ENCODE measurements around the gene FLT1. TPM values are rescaled to one million over a fixed set of nuclear protein-coding genes. Genes with fewer than 3 reads are reported as not detected.

Gene FLT1
- total RNA-seq, 1 experiment from 2014 or later = 0.25 TPM

- Histone ChIP-seq H3K79me2 (ENCODE audit: insufficient read depth, low read length) (no peaks in the 10 kb centered on the region), H2AFZ (ENCODE audit: low read depth, low read length, poor library complexity, severe bottlenecking) (no peak overlapping the region), H3K36me3 (ENCODE audit: control insufficient read depth in 1 of 2, insufficient read depth in 2 of 2, low read length in 2 of 2) (no peaks in the 10 kb centered on the region), H3K27me3 (ENCODE audit: insufficient read depth, low read length) (no peaks in the 10 kb centered on the region), H3K4me3 (replicated peaks in 1 of 2; ENCODE audit: low read depth in 1 of 2, low read length in 2 of 2) (no peak overlapping the region), H3K9me2 (ENCODE audit: insufficient read depth) (no peaks in the 10 kb centered on the region), H4K20me1 (ENCODE audit: insufficient read depth) (no peaks in the 10 kb centered on the region), H3K27ac (ENCODE audit: low read depth, low read length) (no peak overlapping the region), H3K4me1 (ENCODE audit: control insufficient read depth in 1 of 2, insufficient read depth in 2 of 2, low read length in 2 of 2) (peaks cover 0 to 8% of the 10 kb centered on the region in 2 experiments; a peak in 2 of 4 replicates), H3K9ac (ENCODE audit: low read length) (no peak overlapping the region), H3K9me3 (ENCODE audit: control insufficient read depth in 1 of 2, insufficient read depth in 1 of 2, low read depth in 1 of 2, low read length in 2 of 2) (no peaks in the 10 kb centered on the region), H3K4me2 (ENCODE audit: low read length) (no peak overlapping the region)
- TF ChIP-seq REST (IDR thresholded peaks at IDR 0.05; ENCODE audit: low read depth) (no peak), CEBPB (IDR thresholded peaks at IDR 0.05; ENCODE audit: low read depth) (no peak)
- ATAC-seq (no peak), DNase-seq (ENCODE audit: low read depth, low spot score) (no peak)
- ChIA-PET CTCF (no interaction called here), RAD21 (ENCODE audit: low non-redundant PET in 1 of 2, low total read pairs in 2 of 2, uncharacterized antibody in 2 of 2, unreplicated experiment in 2 of 2) (no interaction called here), POLR2A (no interaction called here)
- BruUV-seq (replicated peaks) = no TSS peak
- intact Hi-C loops (cut with micrococcal nuclease) = no loop called here
These were observed 26.7 kb downstream of the FLT1 start for GRCh38 chr13:28468023-28468915.

- Histone ChIP-seq H3K4me2 (ENCODE audit: low read length) (no peak overlapping the region), H3K36me3 (ENCODE audit: control insufficient read depth in 1 of 2, insufficient read depth in 2 of 2, low read length in 2 of 2) (no peaks in the 10 kb centered on the region), H3K9me2 (ENCODE audit: insufficient read depth) (no peaks in the 10 kb centered on the region), H3K79me2 (ENCODE audit: insufficient read depth, low read length) (no peaks in the 10 kb centered on the region), H3K27ac (ENCODE audit: low read depth, low read length) (no peak overlapping the region), H2AFZ (ENCODE audit: low read depth, low read length, poor library complexity, severe bottlenecking) (no peak overlapping the region), H4K20me1 (ENCODE audit: insufficient read depth) (no peaks in the 10 kb centered on the region), H3K4me3 (replicated peaks in 1 of 2; ENCODE audit: low read depth in 1 of 2, low read length in 2 of 2) (no peak overlapping the region), H3K4me1 (ENCODE audit: control insufficient read depth in 1 of 2, insufficient read depth in 2 of 2, low read length in 2 of 2) (peaks cover 0 to 8% of the 10 kb centered on the region in 2 experiments; a peak in 2 of 4 replicates), H3K9ac (ENCODE audit: low read length) (no peak overlapping the region), H3K9me3 (ENCODE audit: control insufficient read depth in 1 of 2, insufficient read depth in 1 of 2, low read depth in 1 of 2, low read length in 2 of 2) (no peaks in the 10 kb centered on the region), H3K27me3 (ENCODE audit: insufficient read depth, low read length) (no peaks in the 10 kb centered on the region)
- intact Hi-C loops (cut with micrococcal nuclease) = no loop called here
- POLR2A ChIA-PET = no interaction called here
- CTCF ChIA-PET = no interaction called here
- no peak for DNase-seq (ENCODE audit: low read depth, low spot score)
- RAD21 ChIA-PET (ENCODE audit: low non-redundant PET in 1 of 2, low total read pairs in 2 of 2, uncharacterized antibody in 2 of 2, unreplicated experiment in 2 of 2) = no interaction called here
- no TSS peak for BruUV-seq (replicated peaks)
- no peak for ATAC-seq
- TF ChIP-seq REST (IDR thresholded peaks at IDR 0.05; ENCODE audit: low read depth) = no peak
- no peak for TF ChIP-seq CEBPB (IDR thresholded peaks at IDR 0.05; ENCODE audit: low read depth)
- no peak for TF ChIP-seq SP1 (IDR thresholded peaks at IDR 0.05; ENCODE audit: low read depth)
- no peak for TF ChIP-seq TCF7L2 (IDR thresholded peaks at IDR 0.05; ENCODE audit: borderline replicate concordance, extremely low read depth, insufficient read depth, insufficient read length)
- TF ChIP-seq ZFX (IDR thresholded peaks at IDR 0.05) = no peak
- TF ChIP-seq JUND (IDR thresholded peaks at IDR 0.05) = no peak
- TF ChIP-seq CBX3 (IDR thresholded peaks at IDR 0.05; ENCODE audit: low read depth) = no peak
- no peak for TF ChIP-seq ATF3 (IDR thresholded peaks at IDR 0.05)
These were observed 27.9 kb downstream of the FLT1 start for GRCh38 chr13:28467034-28467433.
